RPMI7951 (cell line): ENCODE data around the gene PCDH20. TPM values are rescaled to one million over a fixed set of nuclear protein-coding genes. Genes with fewer than 3 reads are reported as not detected.
"Not testable (repeated sequence)": the region's sequence is repeated elsewhere in the genome, so short reads cannot be mapped to it uniquely, and the experiment has no call there.

Experiments used
- DNase-seq: peaks from one replicate; pipeline ENCODE4 v3.0.0-alpha.2; 2012; ENCODE audit warnings: low read depth
- total RNA-seq: library from RNA; depleted of rRNA; stranded (reverse); fragments of >200 nt; shearing (Covaris generic); gene quantifications from 2 replicates; pipeline ENCODE4 v1.2.3, GENCODE V29; 2014; rRNA removed

The PCDH20 gene
- not detected in 2 replicates for total RNA-seq

GRCh38 chr13:61415749-61416148 lies at the start of gene PCDH20:
Gene PCDH20, minus strand, starts transcription at chr13:61415849. Its CDS starts 691 bp downstream, at chr13:61415158.
- no peak for DNase-seq

GRCh38 chr13:61463024-61463423 lies 47.4 kb upstream of the PCDH20 start:
- DNase-seq, result no peak

- DNase-seq, result no peak
These were observed 37.5 kb upstream of the PCDH20 start for GRCh38 chr13:61453121-61453520.

- DNase-seq, result no peak
These were observed 16.4 kb upstream of the PCDH20 start for GRCh38 chr13:61432029-61432428.

GRCh38 chr13:61423915-61424314 lies 8.3 kb upstream of the PCDH20 start:
- DNase-seq, result no peak

GRCh38 chr13:61417086-61417570 lies 1.5 kb upstream of the PCDH20 start:
- no peak for DNase-seq

GRCh38 chr13:61415058-61415721 lies 459 bp downstream of the PCDH20 start:
- no peak for DNase-seq

GRCh38 chr13:61414686-61415057 lies 977 bp downstream of the PCDH20 start:
- DNase-seq, result no peak

GRCh38 chr13:61413572-61414535 lies 1.8 kb downstream of the PCDH20 start:
- DNase-seq, result no peak

GRCh38 chr13:61410669-61411297 lies 4.9 kb downstream of the PCDH20 start:
- DNase-seq, result no peak

- DNase-seq, result no peak
These were observed 5.4 kb downstream of the PCDH20 start for GRCh38 chr13:61410266-61410665.

GRCh38 chr13:61408571-61408970 lies 7.1 kb downstream of the PCDH20 start:
- DNase-seq, result no peak

GRCh38 chr13:61406275-61406674 lies 9.4 kb downstream of the PCDH20 start:
- DNase-seq, result no peak

GRCh38 chr13:61396121-61396520 lies 19.5 kb downstream of the PCDH20 start:
- no peak for DNase-seq

GRCh38 chr13:61391426-61391825 lies 24.2 kb downstream of the PCDH20 start:
- DNase-seq, result no peak

GRCh38 chr13:61387694-61388093 lies 28.0 kb downstream of the PCDH20 start:
- no peak for DNase-seq

GRCh38 chr13:61383111-61383510 lies 32.5 kb downstream of the PCDH20 start:
- no peak for DNase-seq

- DNase-seq, result no peak
These were observed 45.1 kb downstream of the PCDH20 start for GRCh38 chr13:61370520-61370919.

GRCh38 chr13:61364690-61365089 lies 51.0 kb downstream of the PCDH20 start:
- DNase-seq, result not testable (repeated sequence)

GRCh38 chr13:61362522-61362921 lies 53.1 kb downstream of the PCDH20 start:
- no peak for DNase-seq
